Left lobe of liver (tissue), 2 donors: ENCODE results near the gene TOR1AIP2. TPM values are rescaled to one million over a fixed set of nuclear protein-coding genes. Genes with fewer than 3 reads are reported as not detected.

Experiments used
- ATAC-seq: fragments of 200-7000 bp; cut with Tn5 transposase; one replicate; pipeline ENCODE4 v1.9.1; 2020; ENCODE audit warnings: mild to moderate bottlenecking, moderate library complexity
- DNase-seq: peaks from one replicate; pipeline ENCODE4 v3.0.0-alpha.2; 2020; ENCODE audit warnings: low spot score
- total RNA-seq: library from RNA; stranded (reverse); gene quantifications from one replicate; pipeline ENCODE4 v1.2.1, GENCODE V29; 2021
- donor health status: DM: no; HTN: no; CAD: no; lungs with moderate emphysema.
- donor health status: DM: no; HTN: yes; CAD: no.

TOR1AIP2 gene
- total RNA-seq, 1 donor from 2014 or later: 84.1 TPM

DNA sequence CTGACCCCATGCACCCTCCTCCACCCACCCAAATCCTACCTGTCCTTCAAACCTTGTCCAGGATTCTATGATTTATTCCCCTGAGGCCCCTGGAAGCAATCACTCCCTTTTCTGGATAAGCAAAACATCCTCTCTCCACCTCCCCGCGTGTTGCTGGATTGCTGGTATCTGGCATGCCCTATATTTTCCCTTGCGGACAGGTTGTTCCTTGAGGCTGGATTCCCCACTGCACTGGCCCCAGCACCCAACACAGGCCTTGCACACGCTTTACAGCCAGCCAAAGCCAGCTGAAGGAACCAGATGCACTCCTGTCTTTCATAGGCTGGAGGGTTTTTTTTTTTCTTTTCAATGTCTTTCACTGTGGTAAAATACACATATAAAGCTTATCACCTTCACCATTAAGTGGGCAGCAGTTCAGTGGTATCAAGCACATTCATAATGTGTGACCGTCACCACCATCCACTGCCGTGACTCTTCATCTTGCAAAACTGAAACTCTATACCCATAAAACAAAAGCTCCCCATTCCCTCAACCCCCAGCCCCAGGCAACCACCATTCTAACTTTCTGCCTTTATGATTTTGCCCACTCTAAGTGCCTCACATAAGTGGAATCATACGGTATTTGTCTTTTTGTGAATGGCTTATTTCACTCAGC lies 50.9 kb downstream of the TOR1AIP2 start:
- DNase-seq (peak; percentile 18), ATAC-seq (no peak)

DNA sequence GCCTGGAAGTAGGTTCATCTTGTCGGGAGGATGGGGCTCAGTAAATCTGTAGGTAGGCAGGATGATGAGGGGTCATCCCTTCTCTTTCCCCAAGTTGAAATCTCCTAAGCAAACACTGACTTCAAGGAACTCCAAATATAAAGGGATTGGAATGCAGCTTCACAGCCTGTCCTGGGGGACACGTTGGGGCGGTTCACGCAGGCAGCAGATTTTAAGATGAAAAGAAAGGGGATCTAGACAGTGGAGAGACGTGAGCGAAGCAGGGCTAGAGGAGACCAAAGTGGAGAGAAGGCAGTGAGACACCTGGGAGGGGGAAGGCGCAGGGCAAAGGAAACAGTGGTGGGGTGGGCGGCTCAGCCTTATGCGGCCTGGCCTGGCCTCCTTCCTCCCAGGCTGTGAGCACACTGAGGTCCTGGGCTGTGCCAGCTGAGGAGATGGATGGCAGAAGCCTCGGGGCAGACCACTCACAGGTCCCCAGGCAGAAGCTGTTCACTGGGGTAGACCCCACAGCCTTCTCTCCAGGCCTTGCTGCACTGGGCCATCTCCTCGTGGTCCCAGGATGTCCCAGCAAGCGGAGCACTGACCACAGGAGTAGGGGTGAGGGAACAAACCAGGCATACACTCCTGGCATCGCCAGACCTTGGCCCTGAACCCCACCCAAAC lies 51.7 kb downstream of the TOR1AIP2 start:
- DNase-seq (peak; percentile 29), ATAC-seq (no peak)

DNA sequence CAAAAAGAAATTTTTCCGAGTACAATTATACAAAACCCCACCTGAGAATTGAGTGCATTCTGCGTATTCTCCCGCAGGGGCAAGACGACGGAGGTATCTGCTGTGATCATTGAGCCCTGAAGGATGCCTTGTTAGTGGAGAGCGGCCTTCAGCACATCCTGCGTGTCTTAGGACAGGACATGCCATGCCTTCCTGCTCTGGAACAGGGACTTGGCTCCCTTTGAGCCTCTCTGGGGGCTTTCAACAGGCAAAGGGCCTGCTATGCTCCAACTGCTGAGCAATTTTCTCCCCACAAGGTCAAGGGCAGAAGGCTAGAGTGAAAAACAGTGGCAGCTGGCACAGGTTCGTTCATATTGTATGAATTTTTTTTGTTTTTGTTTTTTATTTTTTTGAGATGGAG lies 52.4 kb downstream of the TOR1AIP2 start:
- ATAC-seq (no peak), DNase-seq (peak; percentile 23)

DNA sequence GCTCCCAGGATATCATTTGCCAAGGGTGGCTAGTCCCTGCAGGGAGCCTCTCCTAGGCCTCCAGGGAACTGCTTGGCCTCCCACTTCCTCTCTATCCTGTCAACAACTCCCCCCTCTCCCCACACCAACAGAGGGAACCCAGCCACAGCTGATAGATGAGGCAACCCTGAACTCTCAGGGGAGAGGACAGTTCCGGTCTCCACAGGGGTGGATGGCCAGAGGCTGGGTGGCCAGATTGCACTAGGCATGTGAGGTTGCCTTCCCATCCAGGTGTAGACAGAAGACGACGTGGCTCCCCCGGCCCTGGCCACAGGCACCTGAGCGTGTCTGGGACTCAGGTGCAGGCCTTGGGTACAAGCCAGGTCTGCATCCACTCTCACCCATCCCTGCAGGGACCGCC lies 53.3 kb downstream of the TOR1AIP2 start:
- ATAC-seq (peak; percentile 22), DNase-seq (peak; percentile 41)

DNA sequence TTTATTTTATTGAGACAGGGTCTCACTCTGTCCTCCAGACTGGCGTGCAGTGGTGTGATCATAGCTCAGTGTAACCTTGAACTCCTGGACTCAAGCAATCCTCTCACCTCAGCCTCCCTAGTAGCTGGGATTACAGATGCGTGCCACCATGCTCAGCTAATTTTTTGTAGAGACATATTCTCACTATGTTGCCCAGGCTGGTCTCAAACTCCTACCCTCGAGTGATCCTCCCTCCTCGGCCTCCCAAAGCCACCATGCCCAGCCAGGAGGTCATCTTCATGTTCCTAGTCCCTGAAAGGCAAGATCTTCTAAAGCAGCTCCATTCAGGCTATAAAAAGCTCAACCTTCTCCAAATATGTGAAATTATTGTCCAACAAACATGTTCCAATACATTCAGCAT lies 53.9 kb downstream of the TOR1AIP2 start:
- DNase-seq (peak; percentile 4), ATAC-seq (no peak)

DNA sequence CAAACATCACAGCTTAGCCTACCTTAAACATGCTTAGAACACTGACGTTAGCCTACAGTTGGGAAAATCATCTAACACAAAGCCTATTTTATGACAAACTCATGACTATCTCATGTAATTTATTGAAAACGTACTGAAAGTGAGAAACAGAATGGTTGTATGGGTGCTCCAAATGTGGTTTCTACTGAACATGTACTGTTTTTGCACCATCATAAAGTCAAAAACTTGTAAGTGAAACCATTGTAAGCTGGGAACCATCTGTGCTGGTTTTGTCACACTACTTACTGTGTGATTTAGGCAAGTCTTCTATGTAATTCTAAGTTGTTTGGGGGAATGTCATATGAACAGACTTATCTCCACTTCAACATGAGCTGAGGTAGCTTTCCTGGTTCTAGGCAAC lies 55.5 kb downstream of the TOR1AIP2 start:
- ATAC-seq: no peak
- DNase-seq: no peak

DNA sequence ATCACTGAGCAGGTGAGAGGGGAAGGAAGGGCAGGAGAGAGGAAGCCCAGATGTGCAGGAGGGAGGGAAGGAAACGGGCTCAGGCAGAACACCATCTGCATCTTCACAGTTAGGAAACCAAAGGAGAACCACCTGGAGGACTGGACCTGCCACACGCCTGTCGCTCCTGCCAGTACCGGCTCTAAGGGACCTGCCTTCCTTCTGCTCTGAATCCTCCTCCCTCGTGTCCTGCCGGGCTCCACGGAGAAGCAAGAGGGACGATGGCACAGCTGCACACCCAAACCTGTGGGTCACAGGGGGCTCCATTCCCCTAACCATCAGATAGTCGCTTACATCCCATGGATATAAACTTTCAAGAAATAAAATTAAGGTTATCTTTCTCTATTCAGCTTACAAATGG lies 56.1 kb downstream of the TOR1AIP2 start:
- DNase-seq (no peak), ATAC-seq (no peak)

DNA sequence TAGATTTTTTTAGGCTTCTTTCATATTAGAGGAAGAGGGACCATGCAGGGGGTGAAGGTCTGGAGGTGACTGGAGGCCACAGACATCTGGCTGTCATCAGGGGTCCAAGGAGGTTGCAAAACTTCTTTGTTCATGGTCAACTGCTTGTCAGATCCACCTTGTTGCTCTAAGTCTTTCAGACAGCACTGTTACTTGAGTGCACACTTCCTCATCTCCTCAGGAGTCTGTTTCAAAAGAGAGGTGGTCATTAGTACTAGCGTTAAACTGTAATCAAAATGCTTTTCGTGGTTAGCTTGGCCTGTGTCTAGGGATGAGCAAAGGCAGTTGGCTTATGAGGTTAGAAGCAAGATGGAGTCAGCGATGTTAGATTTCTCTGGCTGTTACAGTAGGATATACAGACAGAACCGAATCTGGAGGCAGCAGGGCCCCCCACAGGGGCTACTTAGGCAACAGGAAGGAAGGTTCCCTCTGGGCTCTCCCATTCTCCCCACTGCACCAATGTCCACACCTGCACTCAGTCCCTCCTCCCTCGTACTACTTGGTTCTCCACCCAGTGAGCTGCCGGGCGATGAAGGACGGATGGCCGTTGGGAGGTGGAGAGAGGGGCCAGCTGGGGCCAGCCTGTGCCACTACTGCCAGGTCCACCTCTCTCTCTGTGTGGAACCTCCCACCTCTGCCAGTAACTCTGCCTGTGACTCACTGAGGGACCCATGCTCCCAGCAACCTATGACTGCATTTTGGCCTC lies 57.2 kb downstream of the TOR1AIP2 start:
- no peak for DNase-seq
- ATAC-seq: no peak

DNA sequence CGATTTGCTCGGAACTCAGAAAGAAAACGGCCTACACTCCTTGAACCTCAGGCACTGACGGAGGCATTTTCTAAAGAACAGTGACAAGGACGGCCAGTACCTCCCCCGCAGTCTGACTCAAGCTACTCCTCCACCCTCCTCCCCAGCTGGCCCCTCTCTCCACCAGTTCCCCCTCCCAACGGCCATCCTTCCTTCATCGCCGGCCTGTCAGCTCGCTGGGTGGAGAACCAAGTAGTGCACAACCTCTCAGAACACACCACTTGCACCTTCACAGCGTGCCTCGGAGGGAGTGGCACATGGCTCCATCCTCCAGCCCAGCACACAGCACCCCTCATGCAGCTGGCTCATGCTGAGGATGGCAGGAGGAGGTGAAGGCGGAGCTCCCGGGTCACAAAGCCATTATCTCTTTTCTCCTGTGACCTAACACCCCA lies 58.8 kb downstream of the TOR1AIP2 start:
- DNase-seq (no peak), ATAC-seq (no peak)

DNA sequence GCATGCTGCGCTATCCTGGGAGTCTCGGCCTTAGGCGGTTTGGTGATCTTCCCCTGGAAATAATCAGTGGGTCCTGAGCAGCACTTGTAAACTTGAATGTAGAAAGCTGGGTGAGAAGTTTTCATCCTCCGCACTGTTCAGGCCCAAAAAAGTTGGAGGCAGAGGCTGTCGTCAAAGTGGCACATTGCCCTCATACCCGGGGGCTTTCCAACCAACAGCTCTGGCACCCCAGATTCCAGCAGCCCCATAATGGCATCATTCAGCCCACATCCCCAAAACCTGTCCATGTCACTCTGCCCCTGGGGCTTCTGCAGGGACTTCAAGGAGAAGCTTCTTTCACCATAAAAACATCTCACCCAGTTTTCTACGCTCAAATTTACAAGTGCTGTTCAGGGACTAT lies 59.3 kb downstream of the TOR1AIP2 start:
- DNase-seq: no peak
- ATAC-seq: no peak

DNA sequence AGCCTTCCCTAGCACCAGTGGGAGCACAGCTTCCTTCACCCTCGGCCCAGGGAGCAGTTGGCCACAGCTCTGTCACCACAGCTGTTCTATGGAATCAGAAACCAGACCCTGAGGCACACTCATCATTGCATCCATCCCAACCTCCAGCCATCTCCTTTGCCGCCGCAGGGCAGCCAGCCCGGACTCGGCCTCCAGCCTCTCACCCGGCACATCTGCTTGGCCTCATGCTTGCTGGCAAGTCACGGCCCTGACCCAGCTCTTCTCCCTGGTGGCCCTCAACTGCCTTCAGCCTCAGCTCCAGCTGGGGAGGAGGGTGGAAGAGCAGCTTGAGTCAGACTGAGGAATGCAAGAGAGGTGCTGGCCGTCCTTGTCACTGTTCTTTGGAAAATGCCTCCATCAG lies 59.8 kb downstream of the TOR1AIP2 start:
- DNase-seq (no peak), ATAC-seq (no peak)

DNA sequence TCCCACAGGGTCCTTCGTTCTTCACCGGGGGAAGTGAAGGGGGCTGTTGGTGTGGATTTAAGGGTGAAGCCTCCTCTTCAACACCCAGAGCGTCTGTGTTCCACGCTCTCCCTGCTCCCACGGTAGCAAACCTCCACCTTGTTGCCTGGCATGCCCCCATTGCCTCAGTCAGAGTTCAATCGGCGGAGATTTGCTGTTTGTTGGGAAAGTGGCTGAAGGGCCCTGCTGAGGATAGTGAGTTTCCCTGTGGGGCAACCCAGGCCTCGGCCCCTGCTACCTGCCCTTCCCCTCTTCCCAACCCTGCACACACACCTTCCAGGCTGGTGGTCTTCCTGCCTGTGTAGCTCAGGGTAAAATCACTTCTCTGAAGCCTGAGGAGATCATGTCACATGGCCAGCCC lies 60.5 kb downstream of the TOR1AIP2 start:
- no peak for ATAC-seq
- no peak for DNase-seq

DNA sequence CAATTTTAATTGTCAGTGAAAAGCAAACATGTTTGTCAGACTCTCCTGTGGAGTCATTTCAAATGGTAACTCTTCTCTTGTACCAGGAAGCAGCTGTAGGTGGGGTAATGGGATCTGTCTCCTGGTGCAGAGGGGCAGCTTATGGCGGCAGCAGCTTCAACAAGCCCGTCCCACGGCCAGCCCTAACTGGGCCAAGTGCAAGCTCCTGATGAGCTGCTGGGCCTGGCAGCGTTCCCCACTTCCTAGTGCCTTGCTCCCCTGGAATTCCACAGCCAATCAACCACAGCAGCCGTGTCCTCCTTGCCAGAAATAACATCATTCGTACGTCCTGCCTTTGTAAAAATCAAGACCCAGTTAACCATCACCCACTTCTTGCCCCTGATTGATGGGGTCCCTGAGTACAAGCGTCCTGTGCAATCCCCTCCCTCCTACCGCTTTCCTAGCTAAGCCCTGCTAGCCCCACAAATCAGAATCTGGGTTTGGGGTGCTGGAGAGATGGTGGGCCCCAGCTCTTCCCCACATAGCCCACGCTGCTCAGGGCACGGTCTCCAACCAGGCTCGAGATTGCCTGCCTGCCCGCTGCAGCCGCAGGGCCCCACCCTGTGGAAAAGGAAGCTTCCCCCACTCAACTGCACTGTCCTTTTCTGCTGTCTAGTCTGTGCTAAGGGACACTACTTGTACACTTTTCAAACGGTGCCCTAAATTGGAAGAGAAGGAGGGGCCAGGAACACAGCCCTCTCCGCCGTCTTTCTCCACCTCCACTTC lies 61.2 kb downstream of the TOR1AIP2 start:
- ATAC-seq (no peak), DNase-seq (no peak)

DNA sequence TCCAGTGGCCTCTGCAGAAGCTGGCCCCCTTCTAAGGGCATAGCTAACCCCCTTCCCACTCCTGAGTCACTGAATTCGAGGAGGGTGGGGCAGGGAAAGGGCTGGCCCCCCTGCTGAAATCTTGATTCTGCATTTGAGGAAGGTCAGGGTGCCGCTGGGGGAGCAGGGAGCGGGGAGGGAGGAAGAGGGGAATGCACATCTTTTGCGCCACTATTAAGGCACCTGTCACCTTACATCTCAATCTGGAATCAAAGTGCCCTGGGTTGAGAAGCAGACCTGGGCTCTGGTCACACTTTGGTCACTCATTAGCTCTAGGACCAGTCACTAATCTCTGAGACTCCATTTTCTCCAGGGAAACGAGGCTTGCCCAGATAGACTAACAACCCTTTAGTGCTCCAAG lies 62.0 kb downstream of the TOR1AIP2 start:
- DNase-seq: no peak
- ATAC-seq: no peak

DNA sequence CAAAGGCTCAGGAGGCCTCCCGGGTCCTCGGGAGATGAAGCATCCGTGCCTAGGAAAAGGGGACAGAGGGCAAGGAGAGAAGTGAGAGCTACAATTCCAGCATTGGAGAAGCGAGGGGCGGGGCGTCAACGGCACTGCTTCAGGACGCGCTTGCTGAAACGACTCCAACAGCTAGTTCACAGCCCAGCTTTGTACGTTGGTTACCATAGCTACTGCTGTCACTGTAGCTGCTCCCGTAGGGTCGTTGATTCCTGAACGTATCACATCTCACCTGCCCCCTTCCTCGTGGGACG lies 63.1 kb downstream of the TOR1AIP2 start:
- DNase-seq (peak; percentile 52), ATAC-seq (peak; percentile 59)

DNA sequence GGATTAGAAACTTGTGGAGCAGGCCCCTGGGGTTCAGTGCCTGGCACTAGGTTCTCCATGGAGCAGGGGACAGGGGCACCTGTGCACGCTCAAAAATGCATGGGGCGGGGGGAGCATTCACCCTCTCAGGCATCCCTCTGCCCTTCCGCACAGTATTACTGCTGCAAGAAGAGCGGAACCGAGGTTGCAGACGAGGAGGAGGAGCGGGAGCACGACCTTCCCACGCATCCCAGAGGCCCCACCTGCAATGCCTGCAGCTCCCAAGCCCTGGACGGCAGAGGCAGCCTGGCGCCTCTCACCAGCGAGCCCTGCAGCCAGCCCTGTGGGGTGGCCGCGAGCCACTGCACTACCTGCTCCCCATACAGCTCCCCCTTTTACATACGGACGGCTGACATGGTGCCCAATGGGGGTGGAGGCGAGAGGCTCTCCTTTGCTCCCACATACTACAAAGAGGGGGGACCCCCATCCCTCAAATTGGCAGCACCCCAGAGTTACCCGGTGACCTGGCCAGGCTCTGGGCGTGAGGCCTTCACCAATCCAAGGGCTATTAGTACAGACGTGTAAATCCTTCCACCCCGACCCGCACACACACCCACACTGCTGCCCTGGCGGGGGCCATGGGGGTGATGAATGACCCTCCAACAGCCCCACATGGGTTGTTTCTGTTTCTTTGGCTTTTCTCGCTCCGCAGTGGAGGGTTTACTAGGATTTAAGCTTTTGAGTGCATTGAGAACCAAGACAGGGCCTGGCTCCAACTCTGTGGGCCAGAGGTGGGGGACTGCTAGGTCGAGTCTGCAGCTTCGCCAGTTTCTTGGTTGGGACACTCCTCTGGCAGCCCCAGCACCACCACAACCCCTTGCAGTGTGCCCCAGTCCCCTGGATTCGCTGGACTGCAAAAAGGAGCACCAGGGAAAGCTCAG lies 63.7 kb downstream of the TOR1AIP2 start:
- ATAC-seq: no peak
- no peak for DNase-seq

DNA sequence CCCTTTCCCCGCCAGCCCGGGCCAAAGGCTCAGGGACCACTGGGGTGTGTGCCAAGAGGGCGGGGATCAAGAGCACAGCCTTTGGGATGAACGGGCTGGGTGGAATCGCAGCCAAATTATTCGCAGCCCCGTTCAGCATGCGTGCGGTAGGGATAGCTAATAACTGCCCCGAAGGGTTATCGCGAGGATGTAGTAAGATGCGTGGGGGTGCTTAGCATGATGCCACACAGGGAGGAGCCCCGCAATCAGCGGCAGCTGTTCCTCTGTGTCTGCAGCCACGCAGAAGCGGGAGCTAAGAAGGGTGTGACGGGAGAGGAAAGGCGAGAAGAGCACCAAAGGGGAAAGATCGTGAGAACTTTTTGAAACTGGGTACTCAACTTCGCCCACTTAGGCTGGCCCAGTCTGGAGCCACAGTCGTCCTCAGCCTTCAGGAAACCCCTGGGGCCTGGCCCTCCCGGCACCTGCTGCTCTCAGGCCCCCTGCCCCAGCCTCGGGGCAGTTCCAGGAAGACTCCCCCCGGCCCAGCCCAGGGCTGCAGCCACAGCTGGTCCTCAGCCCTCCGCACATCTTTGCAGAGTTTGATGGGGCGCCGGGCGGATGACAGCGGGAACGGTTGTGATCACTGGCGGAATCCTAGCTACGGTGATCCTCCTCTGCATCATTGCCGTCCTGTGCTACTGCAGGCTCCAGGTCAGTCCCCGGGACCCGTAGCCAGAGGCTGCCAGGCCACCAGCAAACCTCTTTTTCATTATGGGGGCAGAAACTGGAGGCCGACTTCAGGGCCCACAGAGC lies 64.9 kb downstream of the TOR1AIP2 start:
- DNase-seq: no peak
- ATAC-seq: no peak

DNA sequence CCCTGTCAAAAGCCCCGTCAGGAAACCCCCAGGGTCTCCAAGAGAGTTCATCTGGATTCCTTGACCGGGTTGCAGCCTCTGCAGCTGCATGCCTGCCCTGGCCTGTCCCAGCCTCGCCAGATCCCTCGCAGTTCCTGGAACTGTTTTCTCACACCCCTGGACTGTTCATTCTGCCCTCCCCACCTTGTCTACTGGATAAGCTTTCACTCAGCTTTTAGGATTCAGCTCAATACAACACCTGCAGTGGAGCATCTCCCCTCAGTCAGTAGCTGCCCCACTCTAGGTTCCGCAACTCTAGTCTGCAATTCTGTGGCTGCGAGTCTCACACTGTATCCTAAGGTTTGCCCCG lies 67.3 kb downstream of the TOR1AIP2 start:
- no peak for ATAC-seq

DNA sequence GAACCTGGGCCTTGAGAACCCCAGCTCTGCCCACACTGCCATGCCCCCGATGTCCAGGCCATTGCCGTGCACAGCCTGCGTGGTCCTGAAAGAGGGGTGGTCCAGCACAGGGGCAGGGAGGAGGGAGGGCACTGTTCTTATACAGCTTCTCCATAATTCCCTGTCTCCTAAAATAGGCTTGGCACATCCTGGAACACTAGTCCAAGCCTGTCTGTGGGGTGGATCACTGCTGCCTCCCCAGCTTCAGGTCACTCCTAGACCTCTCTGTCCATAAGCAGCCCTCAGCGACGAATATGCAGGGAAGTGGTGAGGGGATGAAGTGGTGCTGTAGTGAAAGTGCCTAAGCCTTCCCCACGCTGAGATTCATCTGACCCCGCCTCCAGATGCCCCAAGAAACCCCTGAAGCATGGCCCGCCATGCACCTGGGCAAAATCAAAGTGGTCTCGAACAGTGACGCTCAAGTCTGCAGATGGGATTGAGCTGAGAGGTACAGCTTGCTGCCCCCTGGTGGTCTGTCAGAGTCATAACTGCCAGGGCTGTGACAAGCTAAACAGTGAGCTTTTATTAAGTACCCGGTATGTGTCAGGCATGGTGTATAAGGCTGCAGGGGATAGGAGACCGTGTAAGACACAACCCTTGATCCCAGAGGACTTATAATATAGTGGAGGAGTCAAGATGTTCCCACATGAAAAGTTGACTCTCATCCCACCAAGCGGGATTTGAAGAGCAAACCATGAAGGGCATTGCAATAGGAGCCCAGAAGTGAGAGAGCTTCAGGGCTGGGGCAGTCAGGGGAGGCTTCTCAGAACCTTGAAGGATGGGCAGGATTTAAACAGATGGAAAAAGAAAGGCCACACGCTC lies 67.9 kb downstream of the TOR1AIP2 start:
- ATAC-seq (peak; percentile 87), DNase-seq (peak; percentile 56)

More for the DNA sequence above, 67.3 kb downstream of the TOR1AIP2 start:
- DNase-seq: no peak
